ENCODE data around the gene PSMA7. TPM values are rescaled to one million over a fixed set of nuclear protein-coding genes. Genes with fewer than 3 reads are reported as not detected.

Gene PSMA7
- total RNA-seq, 1 experiment from 2014 or later: 332 TPM

- Mint-ChIP-seq H3K36me3 (ENCODE audit: insufficient read depth in 1 of 3, low read depth in 3 of 3) (peaks cover 47 to 99% (median 83%) of the 10 kb centered on the region in 3 experiments; a peak in 6 of 7 replicates), H3K9me3 (no peaks in the 10 kb centered on the region), H3K27ac (peak overlapping the region in 2 of 3 experiments; percentile 21 to 84; a peak in 1 of 7 replicates), H3K27me3 (ENCODE audit: low read depth) (no peaks in the 10 kb centered on the region; the same call in 1 of the 2 replicates), H3K4me3 (no peak overlapping the region; a peak in 1 of 5 replicates), H3K4me1 (peaks cover 11 to 12% of the 10 kb centered on the region in 2 experiments)
- Histone ChIP-seq H3K4ac (ENCODE audit: low read depth, low read length) (no peak overlapping the region), H2BK20ac (ENCODE audit: low read depth, low read length, poor library complexity, severe bottlenecking) (no peak overlapping the region), H3K4me2 (ENCODE audit: insufficient read depth, insufficient read length, low read length) (no peak overlapping the region), H2BK12ac (ENCODE audit: insufficient read length, low read depth, low read length) (no peak overlapping the region), H3K18ac (ENCODE audit: insufficient read length, low read depth, low read length) (no peak overlapping the region), H2AFZ (ENCODE audit: low read length) (no peak overlapping the region), H2BK5ac (ENCODE audit: insufficient read length, low read length) (no peak overlapping the region), H3K56ac (ENCODE audit: insufficient read length, low read depth, low read length) (no peak overlapping the region), H2BK15ac (ENCODE audit: low read depth, low read length) (no peak overlapping the region), H3K79me2 (ENCODE audit: insufficient read depth, low read length) (peaks cover 15% of the 10 kb centered on the region; the same call in 1 of the 2 replicates), H2AK5ac (ENCODE audit: insufficient read length, low read length) (no peak overlapping the region), H3K23me2 (ENCODE audit: insufficient read length, low read depth, low read length, poor library complexity, severe bottlenecking) (peaks cover 3% of the 10 kb centered on the region), H3K23ac (ENCODE audit: insufficient read length, low read depth, low read length) (no peak overlapping the region), H2BK120ac (ENCODE audit: low read depth, low read length, poor library complexity, severe bottlenecking) (no peak overlapping the region), H3K9me3 (ENCODE audit: control insufficient read depth, low read depth, low read length) (no peaks in the 10 kb centered on the region), H4K5ac (ENCODE audit: insufficient read length, low read depth, low read length) (no peak overlapping the region), H4K91ac (ENCODE audit: insufficient read length, low read depth, low read length) (no peak overlapping the region), H4K20me1 (ENCODE audit: control insufficient read depth, insufficient read depth, insufficient read length) (no peaks in the 10 kb centered on the region), H3K9ac (ENCODE audit: extremely low read depth, insufficient read length, low read length) (no peak overlapping the region), H3K27me3 (ENCODE audit: insufficient read depth, low read length) (no peaks in the 10 kb centered on the region), H4K8ac (replicated peaks; ENCODE audit: insufficient read length, low read depth, low read length) (no peak overlapping the region), H3K27ac (ENCODE audit: insufficient read length, low read depth, low read length) (no peak overlapping the region), H3K4me1 (ENCODE audit: insufficient read depth, low read length) (no peaks in the 10 kb centered on the region), H3K79me1 (ENCODE audit: insufficient read depth, low read depth, low read length, poor library complexity, severe bottlenecking) (no peaks in the 10 kb centered on the region), H3T11ph (ENCODE audit: low read length) (no peak overlapping the region), H3K14ac (ENCODE audit: insufficient read depth, low read length) (no peak overlapping the region)
- TF ChIP-seq CTCF (conservative IDR thresholded peaks at IDR 0.05): peak; percentile 19; the same call in 1 of the 3 replicates
- DNase-seq: no peak
- WGBS (ENCODE audit: extremely low coverage, insufficient read length, low lambda C conversion rate): no CpG with 5 or more reads among the region's 6 CpGs
Measured at GRCh38 chr20:62137092-62137384, 6.2 kb downstream of the PSMA7 start.
